GM12865 (cell line): ENCODE results near the gene TRIM44.
"Not testable (repeated sequence)": the region's sequence is repeated elsewhere in the genome, so short reads cannot be mapped to it uniquely, and the experiment has no call there.

ENCODE experiments used
- DNase-seq: peaks from one replicate; pipeline ENCODE4 v3.0.0; 2010; ENCODE audit warnings: low read depth
- H3K4me3 ChIP-seq: 2 replicates; pipeline ENCODE4 v1.5.1; 2011; ENCODE audit warnings: mild to moderate bottlenecking, low read depth, low read length, control low read depth
- CTCF ChIP-seq: IDR thresholded peaks from 2 replicates; pipeline ENCODE4 v1.5.1; 2011; ENCODE audit warnings: low read length, control low read depth, low read depth, inconsistent platforms; ENCODE audit not compliant: insufficient read depth; ENCODE audit errors: missing control alignments

TRIM44 gene

GRCh38 chr11:35647421-35648093 lies 15.0 kb upstream of the TRIM44 start:
- no peak overlapping the region for H3K4me3 ChIP-seq
- DNase-seq: no peak
- no peak for TF ChIP-seq CTCF

DNA sequence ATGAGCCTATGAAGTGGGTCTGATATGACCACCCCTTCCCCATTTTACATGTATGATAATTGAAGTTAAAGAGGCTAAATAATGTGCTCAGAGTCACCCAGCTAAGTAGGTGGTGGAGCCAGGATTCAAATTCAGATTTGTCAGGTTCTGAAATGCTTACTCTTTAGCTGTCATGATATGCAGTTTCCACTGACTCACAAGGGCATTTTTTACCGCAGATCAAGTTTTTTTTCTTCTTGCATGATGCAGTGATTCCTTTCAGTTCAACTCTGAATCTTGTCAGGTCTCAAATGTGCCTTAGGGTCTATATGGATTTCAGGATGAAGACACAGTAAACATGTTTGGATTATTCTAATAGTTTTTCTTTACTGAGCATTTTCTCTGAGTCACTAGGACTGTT lies 12.6 kb upstream of the TRIM44 start:
- DNase-seq: no peak
- TF ChIP-seq CTCF: no peak

GRCh38 chr11:35650467-35650866 lies 12.1 kb upstream of the TRIM44 start:
- TF ChIP-seq CTCF: no peak
- H3K4me3 ChIP-seq: no peak overlapping the region
- DNase-seq: no peak

More for the DNA sequence above, 12.6 kb upstream of the TRIM44 start:
- H3K4me3 ChIP-seq: no peak overlapping the region

- H3K4me3 ChIP-seq: no peak overlapping the region
- TF ChIP-seq CTCF: no peak
- no peak for DNase-seq
These were observed 11.3 kb upstream of the TRIM44 start for GRCh38 chr11:35651263-35651662.

DNA sequence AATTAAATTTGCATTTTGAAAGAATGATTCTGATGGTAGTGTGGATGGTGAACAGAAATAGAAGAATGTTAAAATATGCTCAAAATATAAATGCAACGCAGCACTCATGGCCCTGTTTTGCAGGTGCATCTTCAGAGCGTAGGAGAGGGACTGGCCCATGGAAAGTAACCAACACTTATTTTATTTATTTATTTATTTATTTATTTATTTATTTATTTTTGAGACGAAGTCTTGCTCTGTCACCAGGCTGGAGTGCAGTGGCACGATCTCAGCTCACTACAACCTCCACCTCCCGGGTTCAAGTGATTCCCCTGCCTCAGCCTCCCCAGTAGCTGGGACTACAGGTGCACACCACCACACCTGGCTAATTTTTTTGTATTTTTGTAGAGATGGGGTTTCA lies 9.8 kb upstream of the TRIM44 start:
- DNase-seq, H3K4me3 ChIP-seq: not testable (repeated sequence)

- TF ChIP-seq CTCF: no peak
- no peak for DNase-seq
- no peak overlapping the region for H3K4me3 ChIP-seq
These were observed 7.9 kb upstream of the TRIM44 start for GRCh38 chr11:35654711-35655110.

GRCh38 chr11:35655254-35655653 lies 7.3 kb upstream of the TRIM44 start:
- TF ChIP-seq CTCF: no peak
- no peak overlapping the region for H3K4me3 ChIP-seq
- DNase-seq: no peak
